ENCODE measurements around the gene REEP3.

DNA sequence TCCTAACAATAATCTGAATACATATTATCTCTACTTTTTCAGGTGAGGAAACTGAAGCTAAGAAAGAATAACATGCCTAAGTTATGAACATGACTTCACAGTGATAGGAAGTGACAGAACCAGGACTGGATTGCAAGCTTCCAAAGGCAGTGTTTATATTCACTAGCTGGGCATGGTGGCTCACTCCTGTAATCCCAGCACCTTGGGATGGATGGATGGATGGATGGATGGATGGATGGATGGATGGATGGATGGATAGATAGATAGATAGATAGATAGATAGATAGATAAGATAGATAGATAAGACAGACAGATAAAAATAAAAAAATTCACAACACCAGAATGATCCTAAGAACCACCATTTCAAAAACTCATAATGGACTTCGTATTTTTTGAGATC is 37.2 kb upstream of the REEP3 start:
- TF ChIP-seq EP300 (IDR thresholded peaks at IDR 0.05) (no peak), POLR2A (IDR thresholded peaks at IDR 0.05) (no peak)
- TF ChIP-seq, protein P1, sequence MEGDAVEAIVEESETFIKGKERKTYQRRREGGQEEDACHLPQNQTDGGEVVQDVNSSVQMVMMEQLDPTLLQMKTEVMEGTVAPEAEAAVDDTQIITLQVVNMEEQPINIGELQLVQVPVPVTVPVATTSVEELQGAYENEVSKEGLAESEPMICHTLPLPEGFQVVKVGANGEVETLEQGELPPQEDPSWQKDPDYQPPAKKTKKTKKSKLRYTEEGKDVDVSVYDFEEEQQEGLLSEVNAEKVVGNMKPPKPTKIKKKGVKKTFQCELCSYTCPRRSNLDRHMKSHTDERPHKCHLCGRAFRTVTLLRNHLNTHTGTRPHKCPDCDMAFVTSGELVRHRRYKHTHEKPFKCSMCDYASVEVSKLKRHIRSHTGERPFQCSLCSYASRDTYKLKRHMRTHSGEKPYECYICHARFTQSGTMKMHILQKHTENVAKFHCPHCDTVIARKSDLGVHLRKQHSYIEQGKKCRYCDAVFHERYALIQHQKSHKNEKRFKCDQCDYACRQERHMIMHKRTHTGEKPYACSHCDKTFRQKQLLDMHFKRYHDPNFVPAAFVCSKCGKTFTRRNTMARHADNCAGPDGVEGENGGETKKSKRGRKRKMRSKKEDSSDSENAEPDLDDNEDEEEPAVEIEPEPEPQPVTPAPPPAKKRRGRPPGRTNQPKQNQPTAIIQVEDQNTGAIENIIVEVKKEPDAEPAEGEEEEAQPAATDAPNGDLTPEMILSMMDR (IDR thresholded peaks at IDR 0.05): no peak
